Neural cell (in vitro differentiated cells): ENCODE data around the gene NUP54. TPM values are rescaled to one million over a fixed set of nuclear protein-coding genes. Genes with fewer than 3 reads are reported as not detected.

ENCODE experiments used
- H2AFZ ChIP-seq: fragments of 200-600, 300-800 bp; sonication (generic), shearing (Covaris generic); 2 replicates; pipeline ENCODE4 v1.6.0; 2014; ENCODE audit warnings: low read depth, mild to moderate bottlenecking, antibody characterized with exemption, low read length, moderate library complexity
- H3F3A ChIP-seq: fragments of 200-600 bp; shearing (Covaris generic); 2 replicates; pipeline ENCODE4 v1.6.1; 2016; ENCODE audit warnings: mild to moderate bottlenecking, moderate library complexity, mixed read lengths, antibody characterized with exemption, low read length; ENCODE audit not compliant: insufficient read depth, poor library complexity, severe bottlenecking
- H3K27ac ChIP-seq: fragments of 200-600, 300-800 bp; sonication (generic), shearing (Covaris generic); 2 replicates; pipeline ENCODE4 v1.5.1; 2014; ENCODE audit warnings: mild to moderate bottlenecking, low read length, moderate library complexity
- H3K27me3 ChIP-seq: fragments of 300-800, 200-600 bp; sonication (generic), shearing (Covaris generic); 2 replicates; pipeline ENCODE4 v1.6.0; 2014; ENCODE audit warnings: mild to moderate bottlenecking, low read depth, low read length, moderate library complexity; ENCODE audit not compliant: insufficient read depth
- H3K36me3 ChIP-seq: fragments of 300-800, 200-600 bp; sonication (generic), shearing (Covaris generic); 2 replicates; pipeline ENCODE4 v1.5.1; 2014; ENCODE audit warnings: mild to moderate bottlenecking, antibody characterized with exemption, low read length, moderate library complexity; ENCODE audit not compliant: insufficient read depth
- H3K4me2 ChIP-seq: fragments of 300-800, 200-600 bp; sonication (generic), shearing (Covaris generic); 2 replicates; pipeline ENCODE4 v1.6.0; 2014; ENCODE audit warnings: mild to moderate bottlenecking, low read length
- H3K4me3 ChIP-seq: fragments of 300-800, 200-600 bp; sonication (generic), shearing (Covaris generic); 2 replicates; pipeline ENCODE4 v1.5.1; 2014; ENCODE audit warnings: mild to moderate bottlenecking, low read length, moderate library complexity
- H3K79me2 ChIP-seq: fragments of 200-600 bp; shearing (Covaris generic); replicated peaks from 2 replicates; pipeline ENCODE4 v1.6.0; 2014; ENCODE audit warnings: mild to moderate bottlenecking, low read length, moderate library complexity; ENCODE audit not compliant: insufficient read depth
- H3K9ac ChIP-seq: fragments of 300-800, 200-600 bp; sonication (generic), shearing (Covaris generic); 2 replicates; pipeline ENCODE4 v1.6.1; 2016; ENCODE audit warnings: mild to moderate bottlenecking, low read length, mixed read lengths
- H3K9me2 ChIP-seq: fragments of 200-600 bp; shearing (Covaris generic); 2 replicates; pipeline ENCODE4 v1.6.1; 2016; ENCODE audit warnings: mild to moderate bottlenecking, low read length, mixed read lengths; ENCODE audit not compliant: insufficient read depth
- H3K9me3 ChIP-seq: fragments of 200-600, 300-800 bp; sonication (generic), shearing (Covaris generic); 2 replicates; pipeline ENCODE4 v1.6.1; 2016; ENCODE audit warnings: mild to moderate bottlenecking, mixed run types, low read length, moderate library complexity, mixed read lengths
- H4K20me1 ChIP-seq: fragments of 200-600 bp; shearing (Covaris generic); 2 replicates; pipeline ENCODE4 v1.6.1; 2016; ENCODE audit warnings: mild to moderate bottlenecking, mixed run types; ENCODE audit not compliant: insufficient read depth
- EP300 ChIP-seq: fragments of 450-650 bp; conservative IDR thresholded peaks from 2 replicates; pipeline ENCODE4 v1.6.1; 2014; ENCODE audit warnings: antibody characterized with exemption, mild to moderate bottlenecking, moderate library complexity; ENCODE audit not compliant: poor library complexity, severe bottlenecking
- EZH2 ChIP-seq: fragments of 200-600, 300-800 bp; shearing (Covaris generic), sonication (generic); IDR thresholded peaks from 2 replicates; pipeline ENCODE4 v1.6.1; 2014; ENCODE audit warnings: antibody characterized with exemption, low read length, borderline replicate concordance, mild to moderate bottlenecking; ENCODE audit not compliant: insufficient read depth, poor library complexity, severe bottlenecking
- MXI1 ChIP-seq: fragments of 450-650 bp; conservative IDR thresholded peaks from 2 replicates; pipeline ENCODE4 v1.6.1; 2014; ENCODE audit warnings: antibody characterized with exemption, mild to moderate bottlenecking; ENCODE audit not compliant: poor library complexity, severe bottlenecking
- POLR2AphosphoS5 ChIP-seq: IDR thresholded peaks from 2 replicates; pipeline ENCODE4 v1.6.1; 2012
- RAD21 ChIP-seq: fragments of 450-650 bp; conservative IDR thresholded peaks from 2 replicates; pipeline ENCODE4 v1.6.1; 2014; ENCODE audit warnings: antibody characterized with exemption, mild to moderate bottlenecking, moderate library complexity
- SMC3 ChIP-seq: fragments of 450-650 bp; conservative IDR thresholded peaks from 2 replicates; pipeline ENCODE4 v1.6.1; 2014; ENCODE audit warnings: antibody characterized with exemption, mild to moderate bottlenecking, moderate library complexity; ENCODE audit not compliant: poor library complexity
- TAF1 ChIP-seq: IDR thresholded peaks from 2 replicates; pipeline ENCODE4 v1.6.1; 2012; ENCODE audit warnings: low read depth
- polyA minus RNA-seq: library from RNA; depleted of rRNA, polyadenylated mRNA; stranded (reverse); fragments of >200 nt; gene quantifications from 2 replicates; pipeline ENCODE4 v1.2.3, GENCODE V29; 2014
- polyA plus RNA-seq: library from polyadenylated mRNA; depleted of rRNA; stranded (reverse); fragments of >200 nt; gene quantifications from 2 replicates; pipeline ENCODE4 v1.2.3, GENCODE V29; 2014
- TF ChIP-seq, protein P1 (sequence below): fragments of 450-650 bp; IDR thresholded peaks from 2 replicates; pipeline ENCODE4 v1.5.1; 2014; ENCODE audit warnings: antibody characterized with exemption, mild to moderate bottlenecking, moderate library complexity; ENCODE audit not compliant: poor library complexity, severe bottlenecking
- TF ChIP-seq, protein P2 (sequence below): IDR thresholded peaks from 2 replicates; pipeline ENCODE4 v1.6.1; 2012; ENCODE audit warnings: borderline replicate concordance

The NUP54 gene, protein sequence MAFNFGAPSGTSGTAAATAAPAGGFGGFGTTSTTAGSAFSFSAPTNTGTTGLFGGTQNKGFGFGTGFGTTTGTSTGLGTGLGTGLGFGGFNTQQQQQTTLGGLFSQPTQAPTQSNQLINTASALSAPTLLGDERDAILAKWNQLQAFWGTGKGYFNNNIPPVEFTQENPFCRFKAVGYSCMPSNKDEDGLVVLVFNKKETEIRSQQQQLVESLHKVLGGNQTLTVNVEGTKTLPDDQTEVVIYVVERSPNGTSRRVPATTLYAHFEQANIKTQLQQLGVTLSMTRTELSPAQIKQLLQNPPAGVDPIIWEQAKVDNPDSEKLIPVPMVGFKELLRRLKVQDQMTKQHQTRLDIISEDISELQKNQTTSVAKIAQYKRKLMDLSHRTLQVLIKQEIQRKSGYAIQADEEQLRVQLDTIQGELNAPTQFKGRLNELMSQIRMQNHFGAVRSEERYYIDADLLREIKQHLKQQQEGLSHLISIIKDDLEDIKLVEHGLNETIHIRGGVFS
- polyA plus RNA-seq: 103 and 123 TPM in 2 replicates
- polyA minus RNA-seq: 133 and 138 TPM in 2 replicates

DNA sequence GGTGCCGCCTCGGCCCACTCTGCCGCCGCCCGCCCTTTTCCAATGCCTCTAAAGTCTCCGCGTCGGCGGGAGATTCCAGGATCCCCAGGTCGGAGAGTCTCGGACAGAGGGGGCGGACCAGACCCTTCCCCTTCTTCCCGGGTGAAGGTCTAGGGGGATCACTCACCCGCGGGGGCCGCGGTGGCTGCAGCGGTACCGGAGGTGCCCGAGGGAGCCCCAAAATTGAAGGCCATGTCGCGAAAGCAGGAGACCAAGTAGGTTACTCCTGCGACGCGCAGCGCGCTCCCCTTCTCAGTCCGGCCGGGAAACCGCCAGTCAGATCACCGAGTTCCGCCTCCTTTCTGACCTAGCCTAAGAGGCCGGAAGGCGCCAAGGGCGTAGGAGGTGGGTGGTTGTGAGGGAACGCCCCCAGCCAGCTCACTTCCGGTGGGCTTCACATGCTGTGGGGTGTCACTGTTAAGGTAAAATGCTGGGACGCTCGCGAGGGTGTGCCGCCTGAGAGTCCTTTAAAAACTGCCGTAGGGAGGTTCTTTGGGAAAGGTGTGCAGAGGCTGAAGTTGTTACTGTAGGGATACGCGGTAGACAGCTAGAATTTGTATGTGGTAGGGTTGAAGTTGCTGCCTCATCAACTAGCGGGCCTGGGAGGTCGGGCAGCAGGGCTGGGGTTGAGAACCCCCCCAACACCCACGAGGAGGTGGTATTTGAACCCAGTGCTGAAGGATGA lies at the start of gene NUP54:
Gene NUP54 (minus strand): TSS at position 256 of the 724 bp plus-strand sequence. CDS start 23 bp downstream, at position 233.
- Histone ChIP-seq H3K27ac (peak within 1 kb of the TSS; percentile 74), H3K27me3 (no peaks in the 10 kb centered on the region), H3F3A (no peaks in the 10 kb centered on the region), H3K36me3 (no peaks in the 10 kb centered on the region), H3K79me2 (peaks cover 47% of the 10 kb centered on the region), H3K9me3 (no peaks in the 10 kb centered on the region), H3K4me2 (peak within 1 kb of the TSS; percentile 95), H2AFZ (peak within 1 kb of the TSS; percentile 77), H3K9ac (peak within 1 kb of the TSS; percentile 86), H4K20me1 (no peaks in the 10 kb centered on the region), H3K9me2 (no peaks in the 10 kb centered on the region), H3K4me3 (peak within 1 kb of the TSS; percentile 93)
- TF ChIP-seq RAD21 (no peak), TAF1 (peak; percentile 89), EZH2 (no peak), MXI1 (peak; percentile 94), SMC3 (peak; percentile 42), EP300 (peak; percentile 52), POLR2AphosphoS5 (peak; percentile 91)
- TF ChIP-seq, protein P1, sequence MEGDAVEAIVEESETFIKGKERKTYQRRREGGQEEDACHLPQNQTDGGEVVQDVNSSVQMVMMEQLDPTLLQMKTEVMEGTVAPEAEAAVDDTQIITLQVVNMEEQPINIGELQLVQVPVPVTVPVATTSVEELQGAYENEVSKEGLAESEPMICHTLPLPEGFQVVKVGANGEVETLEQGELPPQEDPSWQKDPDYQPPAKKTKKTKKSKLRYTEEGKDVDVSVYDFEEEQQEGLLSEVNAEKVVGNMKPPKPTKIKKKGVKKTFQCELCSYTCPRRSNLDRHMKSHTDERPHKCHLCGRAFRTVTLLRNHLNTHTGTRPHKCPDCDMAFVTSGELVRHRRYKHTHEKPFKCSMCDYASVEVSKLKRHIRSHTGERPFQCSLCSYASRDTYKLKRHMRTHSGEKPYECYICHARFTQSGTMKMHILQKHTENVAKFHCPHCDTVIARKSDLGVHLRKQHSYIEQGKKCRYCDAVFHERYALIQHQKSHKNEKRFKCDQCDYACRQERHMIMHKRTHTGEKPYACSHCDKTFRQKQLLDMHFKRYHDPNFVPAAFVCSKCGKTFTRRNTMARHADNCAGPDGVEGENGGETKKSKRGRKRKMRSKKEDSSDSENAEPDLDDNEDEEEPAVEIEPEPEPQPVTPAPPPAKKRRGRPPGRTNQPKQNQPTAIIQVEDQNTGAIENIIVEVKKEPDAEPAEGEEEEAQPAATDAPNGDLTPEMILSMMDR: no peak
- TF ChIP-seq, protein P2, sequence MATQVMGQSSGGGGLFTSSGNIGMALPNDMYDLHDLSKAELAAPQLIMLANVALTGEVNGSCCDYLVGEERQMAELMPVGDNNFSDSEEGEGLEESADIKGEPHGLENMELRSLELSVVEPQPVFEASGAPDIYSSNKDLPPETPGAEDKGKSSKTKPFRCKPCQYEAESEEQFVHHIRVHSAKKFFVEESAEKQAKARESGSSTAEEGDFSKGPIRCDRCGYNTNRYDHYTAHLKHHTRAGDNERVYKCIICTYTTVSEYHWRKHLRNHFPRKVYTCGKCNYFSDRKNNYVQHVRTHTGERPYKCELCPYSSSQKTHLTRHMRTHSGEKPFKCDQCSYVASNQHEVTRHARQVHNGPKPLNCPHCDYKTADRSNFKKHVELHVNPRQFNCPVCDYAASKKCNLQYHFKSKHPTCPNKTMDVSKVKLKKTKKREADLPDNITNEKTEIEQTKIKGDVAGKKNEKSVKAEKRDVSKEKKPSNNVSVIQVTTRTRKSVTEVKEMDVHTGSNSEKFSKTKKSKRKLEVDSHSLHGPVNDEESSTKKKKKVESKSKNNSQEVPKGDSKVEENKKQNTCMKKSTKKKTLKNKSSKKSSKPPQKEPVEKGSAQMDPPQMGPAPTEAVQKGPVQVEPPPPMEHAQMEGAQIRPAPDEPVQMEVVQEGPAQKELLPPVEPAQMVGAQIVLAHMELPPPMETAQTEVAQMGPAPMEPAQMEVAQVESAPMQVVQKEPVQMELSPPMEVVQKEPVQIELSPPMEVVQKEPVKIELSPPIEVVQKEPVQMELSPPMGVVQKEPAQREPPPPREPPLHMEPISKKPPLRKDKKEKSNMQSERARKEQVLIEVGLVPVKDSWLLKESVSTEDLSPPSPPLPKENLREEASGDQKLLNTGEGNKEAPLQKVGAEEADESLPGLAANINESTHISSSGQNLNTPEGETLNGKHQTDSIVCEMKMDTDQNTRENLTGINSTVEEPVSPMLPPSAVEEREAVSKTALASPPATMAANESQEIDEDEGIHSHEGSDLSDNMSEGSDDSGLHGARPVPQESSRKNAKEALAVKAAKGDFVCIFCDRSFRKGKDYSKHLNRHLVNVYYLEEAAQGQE: peak; percentile 76

DNA sequence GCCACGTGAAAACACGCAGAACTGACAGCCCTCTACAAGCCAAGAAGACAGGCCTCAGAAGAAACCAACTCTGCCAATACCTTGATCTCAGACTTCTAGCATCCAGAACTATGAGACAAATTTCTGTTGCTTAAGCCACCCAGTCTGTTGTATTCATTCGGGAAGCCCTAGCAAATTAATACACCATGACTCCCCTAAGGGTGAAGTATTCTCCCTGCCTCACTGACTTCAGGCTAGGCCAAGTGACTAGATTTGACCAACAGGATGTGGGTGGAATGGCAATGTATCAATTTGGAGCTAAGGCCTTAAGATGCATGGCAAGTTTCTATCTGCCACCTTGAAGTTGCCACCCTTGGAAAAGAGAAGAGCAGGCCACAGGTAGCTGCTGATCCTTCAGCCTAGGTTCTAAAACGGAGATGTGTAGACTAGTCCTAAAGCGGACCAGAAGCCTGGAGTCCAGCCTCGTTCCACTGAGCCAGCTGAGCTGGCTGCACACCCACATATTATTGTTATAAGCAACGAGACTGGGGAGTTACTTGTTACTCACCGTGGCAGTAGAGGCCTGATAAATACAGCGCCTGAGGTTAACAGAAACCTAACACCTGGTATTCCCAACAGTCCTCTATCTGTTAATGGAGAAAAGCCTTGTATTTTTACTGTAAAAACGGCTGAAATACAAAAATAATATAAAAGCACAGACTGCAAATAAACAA lies 49.0 kb upstream of the NUP54 start:
- TF ChIP-seq, protein P2: no peak
- no peak for TF ChIP-seq SMC3
- TF ChIP-seq EZH2: no peak
- no peak for TF ChIP-seq TAF1
- TF ChIP-seq, protein P1: no peak
- no peak for TF ChIP-seq EP300
- Histone ChIP-seq H3K9me2 (no peaks in the 10 kb centered on the region), H2AFZ (no peak overlapping the region), H3F3A (no peaks in the 10 kb centered on the region), H3K9ac (no peak overlapping the region), H4K20me1 (no peaks in the 10 kb centered on the region), H3K4me2 (no peak overlapping the region), H3K27ac (no peak overlapping the region), H3K36me3 (peaks cover 19% of the 10 kb centered on the region), H3K79me2 (peaks cover 27% of the 10 kb centered on the region), H3K9me3 (no peaks in the 10 kb centered on the region), H3K4me3 (no peak overlapping the region), H3K27me3 (no peaks in the 10 kb centered on the region)
